GM19468 (cell line): Measurements from ENCODE around the gene ALDH1A3.
"Not testable (repeated sequence)": the region's sequence is repeated elsewhere in the genome, so short reads cannot be mapped to it uniquely, and the experiment has no call there.

ENCODE experiments used
- ATAC-seq: cut with Tn5 transposase; IDR thresholded peaks from one replicate; pipeline ENCODE4 v1.9.1; 2021; ENCODE audit warnings: mild to moderate bottlenecking, moderate library complexity, moderate number of reproducible peaks; ENCODE audit not compliant: unreplicated experiment; ENCODE audit errors: extremely low read depth

ALDH1A3 gene

DNA sequence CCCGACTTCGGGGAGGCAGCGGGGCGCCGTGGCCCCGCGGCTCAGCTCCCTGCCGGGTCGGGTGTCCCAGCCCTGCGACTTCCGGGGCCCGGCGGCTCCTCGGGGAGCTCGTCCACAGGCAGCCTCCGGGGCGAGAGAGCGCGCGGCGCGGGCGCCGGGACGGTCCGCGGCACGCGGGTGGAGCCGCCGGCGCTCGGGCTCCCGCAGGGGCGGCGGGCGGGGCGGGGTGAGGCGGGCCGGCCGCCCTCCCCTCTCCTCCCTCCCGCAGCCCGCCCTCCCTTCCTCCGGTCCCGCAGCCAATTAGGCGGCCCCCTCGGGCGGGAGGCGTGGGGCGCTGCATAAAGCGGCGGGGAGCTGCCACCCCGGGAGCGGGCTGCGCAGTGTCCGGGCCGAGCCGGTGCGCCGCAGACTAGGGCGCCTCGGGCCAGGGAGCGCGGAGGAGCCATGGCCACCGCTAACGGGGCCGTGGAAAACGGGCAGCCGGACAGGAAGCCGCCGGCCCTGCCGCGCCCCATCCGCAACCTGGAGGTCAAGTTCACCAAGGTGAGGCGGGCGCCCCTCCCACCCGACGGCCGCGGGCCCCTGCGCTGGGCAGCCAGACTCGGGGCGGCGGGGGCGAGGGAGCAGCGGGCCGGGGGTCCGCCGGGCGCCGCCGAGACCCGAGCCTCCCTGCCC is at the start of gene ALDH1A3:
Gene ALDH1A3 (plus strand): TSS at position 368 of the 675 bp plus-strand sequence. CDS start 77 bp downstream, at position 445.
- ATAC-seq, result peak; percentile 35

- ATAC-seq, result no peak
Observed at GRCh38 chr15:100831467-100831866, 48.2 kb upstream of the ALDH1A3 start.

GRCh38 chr15:100832149-100832942 is 47.3 kb upstream of the ALDH1A3 start:
- no peak for ATAC-seq

DNA sequence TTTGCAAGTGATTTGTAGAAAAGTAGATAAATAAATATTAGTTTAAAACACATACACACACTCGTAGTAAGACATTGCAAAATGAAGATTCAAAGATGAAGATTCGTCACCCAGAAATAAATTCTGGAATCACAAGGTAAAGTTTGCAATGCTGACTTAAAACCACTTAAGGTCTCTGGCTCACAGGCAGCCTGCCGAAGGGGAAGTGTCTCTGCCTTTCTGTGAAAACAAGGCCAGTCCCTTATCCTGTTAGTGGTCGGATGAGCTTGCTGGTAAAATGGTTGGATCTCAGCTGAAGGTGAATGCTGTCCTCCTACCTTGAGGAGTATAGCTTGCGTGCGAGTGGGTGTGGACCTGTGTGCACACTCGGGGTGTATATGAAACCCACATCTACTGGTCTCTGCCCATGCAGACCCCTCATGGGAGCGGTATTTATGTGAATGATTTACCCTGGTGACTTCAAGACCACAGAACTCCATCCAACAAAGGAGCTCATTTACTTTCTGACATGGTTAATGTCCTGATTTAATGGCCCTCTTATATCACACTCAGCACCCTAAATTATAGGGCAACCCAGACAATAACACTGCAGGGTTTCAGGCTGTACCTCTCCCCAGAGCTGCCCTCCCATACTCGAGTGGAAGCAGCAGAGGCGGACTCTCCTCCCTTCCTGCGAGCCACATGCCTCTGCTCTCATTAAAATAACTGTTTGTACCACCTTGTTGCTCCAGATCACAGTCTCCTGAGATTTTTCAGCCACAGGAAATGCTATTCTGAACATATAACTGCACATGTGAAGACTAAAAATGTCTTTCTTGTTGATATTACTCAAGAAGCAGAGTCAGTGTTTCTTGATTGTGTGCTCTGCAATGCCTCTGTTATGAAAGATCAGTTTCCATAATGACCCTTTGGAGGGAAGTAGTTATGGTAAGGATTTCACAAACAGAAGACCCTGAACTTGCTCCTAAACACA is 45.9 kb upstream of the ALDH1A3 start:
- no peak for ATAC-seq

DNA sequence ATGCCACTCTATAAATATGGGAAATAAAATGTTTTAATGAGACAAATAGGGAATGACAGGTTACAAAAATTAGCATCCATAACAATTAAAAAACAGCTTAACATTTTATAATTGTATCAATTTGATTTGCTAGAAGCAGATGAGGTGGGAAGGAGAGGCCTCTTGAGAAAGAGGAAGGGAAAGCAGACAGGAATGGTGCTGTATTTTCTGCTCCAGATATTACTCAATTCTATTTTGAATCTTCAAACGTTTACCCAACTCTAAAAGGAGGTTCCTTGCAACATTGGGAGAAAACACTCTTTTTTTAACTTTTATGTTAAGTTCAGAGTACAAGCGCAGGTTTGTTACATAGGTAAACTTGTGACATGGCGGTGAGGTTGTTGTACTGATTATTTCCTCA is 44.9 kb upstream of the ALDH1A3 start:
- no peak for ATAC-seq

GRCh38 chr15:100835636-100836035 is 44.0 kb upstream of the ALDH1A3 start:
- no peak for ATAC-seq

DNA sequence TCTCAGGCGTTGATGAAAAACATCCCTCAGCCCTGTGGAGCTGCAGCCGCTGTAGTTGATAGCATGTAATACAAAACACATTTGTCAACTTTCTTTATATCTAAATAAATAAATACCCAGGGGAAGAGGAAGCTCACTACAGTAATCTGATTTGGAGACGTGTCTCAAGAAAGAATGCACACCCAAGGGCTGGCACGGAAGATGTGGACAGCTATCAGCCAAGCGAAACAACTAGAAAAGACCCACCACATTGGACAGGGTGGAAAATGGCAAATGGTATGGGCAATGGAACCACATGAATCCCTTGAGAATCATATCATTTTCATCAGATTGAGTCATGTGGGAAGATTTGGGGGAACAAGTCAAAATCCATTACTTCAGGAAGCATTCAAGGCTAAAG is 43.1 kb upstream of the ALDH1A3 start:
- no peak for ATAC-seq

DNA sequence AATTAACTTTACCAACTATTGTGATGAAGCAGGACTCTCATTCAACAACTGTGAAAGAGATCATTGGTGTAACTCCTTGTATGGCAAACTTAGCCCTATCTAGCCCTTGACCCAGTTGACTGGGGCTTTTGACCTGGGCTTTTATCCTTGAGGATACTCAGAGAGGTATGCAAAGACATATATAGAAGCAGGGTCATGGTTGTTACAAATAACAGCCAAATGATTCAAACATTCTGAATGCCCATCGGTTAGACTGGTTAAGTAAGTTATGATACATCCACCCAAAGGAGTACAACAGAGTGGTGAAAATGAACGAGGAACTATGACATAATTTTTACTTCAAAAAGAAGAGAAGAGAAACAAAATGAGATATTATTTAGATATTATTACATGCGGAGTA is 38.2 kb upstream of the ALDH1A3 start:
- no peak for ATAC-seq

- no peak for ATAC-seq
Observed at GRCh38 chr15:100842756-100843730, 36.6 kb upstream of the ALDH1A3 start.

GRCh38 chr15:100844167-100844566 is 35.5 kb upstream of the ALDH1A3 start:
- ATAC-seq, result no peak

- ATAC-seq, result no peak
Observed at GRCh38 chr15:100844778-100845177, 34.9 kb upstream of the ALDH1A3 start.

GRCh38 chr15:100847194-100847593 is 32.4 kb upstream of the ALDH1A3 start:
- ATAC-seq, result no peak

DNA sequence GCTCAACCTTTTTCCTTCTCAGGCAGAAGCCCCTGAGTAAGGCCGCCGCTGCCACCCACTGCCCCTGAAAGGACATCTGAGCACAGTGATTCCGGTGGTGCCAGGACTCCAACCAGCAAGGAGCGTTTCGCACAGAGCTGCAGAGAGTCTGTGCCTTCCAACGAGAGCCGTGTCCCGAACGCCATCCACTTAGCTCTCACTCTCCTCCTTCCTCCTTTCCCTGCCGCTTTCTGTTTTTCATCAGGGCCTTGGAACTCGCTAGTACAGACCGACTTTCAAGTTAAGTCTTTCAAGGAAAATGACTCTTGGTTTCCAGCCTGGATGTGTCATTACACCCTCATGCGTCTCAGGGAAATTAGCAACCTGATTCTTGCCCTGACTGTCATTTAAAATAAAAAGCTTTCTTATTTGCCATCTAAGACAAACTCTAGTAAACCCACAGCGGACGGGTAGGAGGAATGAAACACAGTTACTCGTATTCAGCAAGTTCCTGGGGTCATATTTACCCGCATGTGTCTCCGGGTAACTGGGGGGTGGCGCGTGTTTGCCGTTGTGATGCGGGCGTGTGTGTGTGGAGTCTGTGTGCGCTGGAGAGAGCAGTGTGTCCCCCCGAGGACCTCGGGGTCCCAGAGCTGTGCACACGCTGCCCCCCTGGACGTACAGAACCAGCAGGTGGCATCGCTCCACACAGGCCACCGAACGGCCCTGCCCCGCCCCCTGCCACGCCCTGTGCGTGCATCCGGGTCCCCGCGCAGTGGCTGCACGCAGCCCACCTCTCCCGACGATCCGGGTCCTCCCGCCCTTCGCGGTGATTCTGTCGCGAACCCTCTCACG is 30.4 kb upstream of the ALDH1A3 start:
- ATAC-seq, result no peak

DNA sequence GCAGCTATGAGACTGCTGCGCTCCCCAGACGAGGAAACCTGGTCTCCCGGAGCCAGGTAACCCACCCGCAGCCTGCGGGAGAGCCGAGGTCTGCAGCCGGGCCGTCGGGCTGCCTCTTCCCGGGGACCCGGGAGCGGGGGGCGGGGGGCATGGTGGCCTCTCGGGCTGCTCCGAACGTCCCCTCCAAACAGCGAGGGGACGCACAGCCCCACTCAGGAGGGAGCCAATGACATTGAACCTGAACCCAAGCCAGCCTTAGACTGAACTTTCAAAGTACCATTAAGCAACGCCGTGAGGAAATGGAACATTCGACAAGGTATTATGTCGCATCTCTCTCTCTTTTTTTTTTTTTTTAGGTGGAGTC is 29.8 kb upstream of the ALDH1A3 start:
- no peak for ATAC-seq

- not testable (repeated sequence) for ATAC-seq
Observed at GRCh38 chr15:100851428-100852015, 28.1 kb upstream of the ALDH1A3 start.

GRCh38 chr15:100852630-100853029 is 27.0 kb upstream of the ALDH1A3 start:
- no peak for ATAC-seq

GRCh38 chr15:100853676-100854440 is 25.8 kb upstream of the ALDH1A3 start:
- ATAC-seq, result no peak
